SK-N-SH (cell line): ENCODE data around the gene HS2ST1.

Experiments used
- CTCF ChIP-seq: fragments of 200-600 bp; sonication (generic); IDR thresholded peaks from 2 replicates; pipeline ENCODE4 v1.6.1; 2017; ENCODE audit warnings: antibody characterized with exemption, mild to moderate bottlenecking, moderate library complexity
- PBX3 ChIP-seq: IDR thresholded peaks from 2 replicates; pipeline ENCODE4; 2012
- TAF1 ChIP-seq: IDR thresholded peaks from 2 replicates; pipeline ENCODE4 v1.6.1; 2012; ENCODE audit warnings: low read depth, mild to moderate bottlenecking, low read length, moderate library complexity, borderline replicate concordance

GRCh38 chr1:87084244-87084836, 169.9 kb downstream of the HS2ST1 start:
- no peak for TF ChIP-seq TAF1
- no peak for TF ChIP-seq PBX3
- TF ChIP-seq CTCF = peak; percentile 62
